HT-29 (cell line): Measurements from ENCODE around the gene SPAG16. TPM values are rescaled to one million over a fixed set of nuclear protein-coding genes. Genes with fewer than 3 reads are reported as not detected.
A peak's percentile ranks its signal among the peaks of the same experiment; 100 is the strongest.
"Not testable (repeated sequence)": the region's sequence is repeated elsewhere in the genome, so short reads cannot be mapped to it uniquely, and the experiment has no call there.

ENCODE experiments used
- DNase-seq: peaks from one replicate; pipeline ENCODE4 v3.0.0-alpha.2; 2015; ENCODE audit warnings: low spot score
- total RNA-seq: library from RNA; depleted of rRNA; stranded (reverse); fragments of >200 nt; shearing (Covaris generic); gene quantifications from 2 replicates; pipeline ENCODE4 v1.2.3, GENCODE V29; 2014

SPAG16 gene
- total RNA-seq, 1 experiment from 2014 or later: 16.2 TPM

DNA sequence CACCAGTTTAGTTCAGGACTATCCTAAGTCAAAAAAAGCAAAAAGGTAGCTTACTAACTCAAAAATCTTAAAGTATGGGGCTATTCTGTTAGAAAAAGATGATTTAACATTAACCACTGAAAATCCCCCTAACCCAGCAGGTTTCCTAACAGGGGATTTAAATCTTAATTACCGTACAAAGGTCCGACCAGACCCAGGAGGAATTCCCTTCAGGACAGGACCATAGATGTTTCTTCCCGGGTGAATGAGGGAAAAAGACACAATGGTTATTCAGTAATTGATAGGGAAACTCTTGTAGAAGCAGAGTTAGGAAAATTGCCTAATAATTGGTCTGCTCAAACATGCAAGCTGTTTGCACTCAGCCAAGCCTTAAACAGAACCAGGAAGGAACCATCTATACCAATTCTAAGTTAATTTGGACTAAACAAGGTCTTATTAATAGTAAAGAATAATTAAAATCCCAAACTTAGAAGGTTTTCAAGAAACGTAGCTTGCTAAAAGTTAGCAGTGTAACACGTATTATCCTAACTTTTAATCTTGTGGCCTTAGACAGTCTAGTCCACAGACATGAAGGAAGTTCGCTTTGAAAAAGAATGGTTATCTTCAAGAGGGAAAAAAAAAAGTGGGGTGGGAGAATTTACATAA is 124.3 kb downstream of the SPAG16 start:
- not testable (repeated sequence) for DNase-seq

DNA sequence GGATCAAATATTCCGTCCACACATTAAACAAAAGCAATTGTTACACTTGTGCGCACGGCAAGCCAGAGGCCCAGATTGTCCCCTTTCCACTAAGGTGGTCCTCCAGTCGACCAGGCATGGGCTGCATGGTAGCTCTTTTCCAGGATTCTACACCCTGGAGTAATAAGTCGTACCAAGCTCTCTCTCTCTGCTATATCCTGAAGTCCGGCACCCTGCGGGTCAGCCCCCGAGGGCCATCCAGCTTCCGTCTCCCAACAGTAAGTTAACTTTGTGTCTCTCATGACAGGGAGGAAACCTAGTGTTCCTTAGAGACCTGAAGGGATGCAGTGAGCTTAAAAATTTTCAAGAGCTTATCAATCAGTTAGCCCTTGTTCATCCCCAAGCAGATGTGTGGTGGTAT is 126.4 kb downstream of the SPAG16 start:
- DNase-seq: not testable (repeated sequence)

DNA sequence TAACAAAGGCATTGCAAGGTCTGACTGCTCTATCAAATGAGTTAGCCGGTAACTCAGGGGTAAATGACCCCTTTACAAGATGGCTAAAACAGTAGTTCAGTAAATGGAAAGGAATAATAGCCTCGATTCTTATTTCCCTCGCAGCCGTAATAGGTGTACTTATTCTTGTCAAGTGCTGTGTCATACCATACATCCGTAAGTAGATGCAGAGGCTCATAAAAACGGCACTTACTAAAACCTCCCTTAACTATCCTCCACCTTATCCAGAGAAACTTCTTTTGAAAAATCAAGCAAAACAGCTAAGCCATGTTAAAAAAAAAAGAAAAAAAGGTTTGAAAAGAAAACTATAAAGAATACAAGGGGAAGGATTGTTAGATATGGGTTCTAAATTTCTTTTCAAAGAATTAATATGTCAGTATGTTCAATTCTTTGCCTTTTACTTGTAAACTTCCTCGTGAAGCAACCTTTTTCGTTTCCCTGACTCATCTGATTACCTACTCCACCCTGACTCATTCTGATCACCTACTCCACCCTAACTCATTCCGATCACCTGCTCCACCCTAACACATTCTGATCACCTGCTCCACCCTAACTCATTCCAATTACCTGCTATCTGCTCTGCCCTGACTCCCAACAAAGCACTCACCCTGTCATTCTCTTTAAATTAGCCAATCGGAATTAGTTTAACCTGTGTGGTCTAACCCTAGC is 127.5 kb downstream of the SPAG16 start:
- DNase-seq: peak; percentile 85

DNA sequence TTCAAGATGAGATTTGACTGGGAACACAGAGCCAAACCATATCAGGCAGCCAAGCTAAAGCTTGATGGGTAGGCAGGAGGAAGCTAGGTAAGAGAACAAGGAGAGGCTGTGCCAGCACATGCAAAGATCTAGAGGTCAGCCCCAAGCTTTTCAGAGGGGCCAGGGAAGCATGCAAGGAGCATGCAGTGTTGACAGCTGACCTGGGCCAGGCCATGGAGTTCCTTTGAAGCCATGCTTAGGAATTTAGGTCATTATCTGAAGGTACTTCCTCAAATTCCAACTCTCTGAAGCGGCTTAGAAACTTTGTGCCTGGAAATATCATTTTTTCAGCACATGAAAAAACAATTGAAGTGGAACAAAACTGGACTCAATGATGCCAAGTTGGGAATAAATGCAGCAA is 130.8 kb downstream of the SPAG16 start:
- DNase-seq: no peak

DNA sequence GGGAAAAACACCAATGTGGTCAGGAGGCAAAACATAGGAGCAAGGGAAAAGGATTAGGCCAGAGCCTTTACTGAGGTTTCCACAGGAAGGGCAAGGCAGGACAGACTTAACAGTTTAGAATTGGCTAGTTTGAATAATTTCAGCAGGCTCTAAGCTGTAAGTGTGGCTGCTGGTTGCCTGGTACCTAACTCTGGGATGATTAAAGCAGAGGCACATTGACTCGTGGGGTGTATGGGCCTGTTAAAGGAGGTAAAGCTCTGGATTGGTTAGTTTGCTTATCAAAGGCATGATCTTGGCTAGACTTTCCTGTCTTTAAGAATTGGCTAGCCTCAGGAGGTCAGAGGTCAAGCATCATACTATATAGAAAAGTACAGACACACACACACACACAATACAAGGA is 132.6 kb downstream of the SPAG16 start:
- DNase-seq: no peak

DNA sequence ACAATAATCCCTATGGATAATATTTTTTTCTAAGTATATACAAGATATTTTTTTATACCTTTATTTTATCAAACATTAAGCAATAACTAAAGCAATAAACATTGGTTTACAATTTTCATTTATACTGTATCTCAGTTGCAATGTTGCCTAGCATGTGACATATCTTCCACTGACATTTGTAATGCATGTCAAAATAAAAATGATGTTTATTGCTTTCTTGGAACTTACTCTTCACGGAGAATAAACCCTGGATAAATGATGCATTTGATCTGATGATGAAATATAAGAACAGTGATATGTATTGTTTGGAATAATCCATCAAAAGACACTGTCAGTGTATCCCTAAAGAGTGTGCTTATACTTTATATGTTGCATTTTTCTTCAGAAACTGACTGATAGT is 135.7 kb downstream of the SPAG16 start:
- no peak for DNase-seq

DNA sequence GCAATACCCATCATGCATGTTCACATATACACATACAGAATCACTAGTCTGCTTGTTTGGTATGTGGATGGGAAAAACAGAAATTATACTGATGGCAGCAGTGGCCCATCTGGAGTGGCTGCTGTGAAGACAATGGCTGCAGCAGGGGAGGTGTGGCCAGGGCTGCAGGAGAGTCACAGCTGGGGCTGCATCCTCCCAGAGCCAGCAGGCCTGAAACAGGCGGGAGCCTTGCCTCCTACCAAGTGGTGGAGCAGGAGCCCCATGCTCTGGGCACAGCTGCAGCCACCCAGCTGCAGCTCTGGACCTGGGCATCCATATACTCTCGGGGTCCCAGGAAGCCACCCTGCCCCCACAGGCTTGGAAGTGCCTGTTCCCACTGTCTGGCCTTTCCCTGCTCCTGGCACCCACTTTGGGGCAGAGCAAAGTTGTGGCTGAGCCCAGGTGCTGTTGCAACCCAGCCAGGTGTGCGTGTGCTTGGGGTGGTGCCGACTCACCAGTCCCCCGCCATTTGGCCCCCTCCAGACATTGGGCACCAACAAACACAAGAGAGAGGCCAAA is 136.6 kb downstream of the SPAG16 start:
- DNase-seq: no peak

DNA sequence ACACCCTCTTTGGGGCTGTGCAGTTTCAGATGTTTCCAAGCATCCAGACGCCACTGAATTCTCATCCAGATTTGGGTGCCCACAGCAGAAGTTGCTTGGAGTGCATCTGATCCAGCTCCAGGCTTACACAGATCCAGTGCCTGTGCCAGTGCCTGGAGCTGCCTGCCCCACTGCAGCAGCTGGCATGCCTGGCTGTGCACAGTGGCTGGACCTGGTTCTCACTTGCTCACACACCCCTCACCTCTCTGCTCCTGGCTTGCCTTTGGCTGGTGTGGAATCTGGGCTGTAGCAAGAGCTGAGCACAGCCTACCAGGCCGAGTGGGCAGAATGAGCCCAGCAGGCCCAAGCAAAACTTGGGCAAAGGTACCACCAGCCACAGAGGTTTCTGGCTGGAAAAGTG is 137.9 kb downstream of the SPAG16 start:
- no peak for DNase-seq

DNA sequence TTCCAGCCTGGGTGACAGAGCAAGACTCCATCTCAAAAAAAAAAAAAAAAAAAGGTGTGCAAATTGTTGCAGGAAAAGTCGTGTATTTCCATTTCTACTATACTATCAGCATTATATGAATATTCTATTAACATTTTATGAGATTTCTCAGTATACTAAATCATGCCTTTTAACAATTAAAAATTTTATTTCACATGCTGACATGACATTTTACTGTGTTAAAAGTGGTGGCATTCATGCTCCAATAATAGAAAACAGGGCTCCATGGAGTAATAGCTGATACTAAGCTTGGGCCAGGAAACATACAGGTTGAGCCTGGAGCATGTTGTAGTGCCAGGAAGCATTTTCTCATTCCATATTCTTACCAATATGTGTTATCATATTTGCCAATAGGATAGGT is 141.4 kb downstream of the SPAG16 start:
- no peak for DNase-seq

DNA sequence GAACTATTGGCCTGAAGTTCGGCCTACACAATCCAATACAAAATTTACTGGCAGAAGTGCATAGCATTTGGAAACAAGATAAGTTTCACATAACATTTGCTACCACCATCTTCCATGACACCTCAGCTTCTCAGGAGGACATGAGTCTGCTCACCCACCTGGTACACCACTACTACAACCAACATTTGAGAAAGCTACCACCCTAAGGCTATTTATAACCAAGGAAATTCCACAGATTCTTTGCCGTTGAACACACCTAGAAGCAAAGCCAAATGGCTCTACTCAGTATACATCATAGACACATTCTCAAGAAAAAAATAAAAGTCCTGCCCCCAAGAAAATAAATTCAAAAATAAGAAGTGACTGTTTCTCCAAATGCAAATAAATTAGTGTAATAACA is 145.3 kb downstream of the SPAG16 start:
- DNase-seq: no peak

DNA sequence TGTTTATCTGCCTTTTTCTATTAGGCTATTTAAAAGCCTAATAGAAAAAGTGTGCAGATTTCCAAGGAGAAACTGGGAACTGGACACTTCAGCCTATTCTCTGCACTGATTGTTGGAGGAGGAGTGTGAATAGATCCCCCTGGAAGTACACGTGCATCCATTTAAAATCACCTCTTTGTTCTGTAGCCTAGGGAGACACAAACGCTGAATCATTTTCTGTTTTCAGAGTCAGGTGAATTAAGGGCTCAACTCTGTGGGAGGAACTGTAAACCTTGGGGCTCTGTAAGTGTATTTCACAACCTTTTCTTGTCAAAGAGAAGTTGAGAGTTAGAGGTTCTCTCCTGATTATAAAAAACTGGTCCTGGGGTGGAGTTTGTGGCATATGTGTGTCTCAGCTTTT is 159.7 kb downstream of the SPAG16 start:
- no peak for DNase-seq

DNA sequence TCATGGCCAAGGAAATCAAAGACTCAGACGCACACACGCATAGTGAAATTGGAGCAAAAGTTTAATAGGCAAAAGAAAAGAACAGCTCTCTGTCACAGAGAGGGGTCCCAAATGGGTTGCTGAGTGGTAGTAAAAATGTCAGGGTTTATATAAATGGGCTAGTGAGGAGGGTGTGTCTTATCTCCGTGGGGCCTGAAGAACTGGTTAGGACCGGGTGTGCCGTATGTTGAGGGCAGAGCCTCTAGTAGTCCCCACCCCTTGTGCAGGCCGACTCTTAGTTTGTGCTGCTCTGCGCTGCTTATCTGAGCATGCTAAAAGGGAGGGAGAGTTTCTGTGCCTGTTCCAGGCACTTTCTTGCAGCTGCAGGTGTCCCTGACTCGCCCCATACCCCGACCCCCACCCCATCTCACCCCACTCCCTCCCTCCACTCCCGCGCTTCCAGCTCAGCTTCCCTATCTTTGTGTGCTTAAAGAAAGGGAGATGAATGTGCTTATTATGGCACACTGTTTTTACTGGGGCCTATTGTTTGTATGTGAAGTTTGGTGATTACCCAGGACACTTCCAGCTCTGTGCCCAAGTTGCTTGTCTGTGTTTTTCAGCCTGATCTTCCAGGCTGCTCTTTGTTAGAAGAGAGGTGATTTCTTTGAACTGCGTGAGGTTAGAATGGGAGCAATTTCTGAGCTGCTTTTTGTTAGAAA is 167.4 kb downstream of the SPAG16 start:
- peak; percentile 61 for DNase-seq

DNA sequence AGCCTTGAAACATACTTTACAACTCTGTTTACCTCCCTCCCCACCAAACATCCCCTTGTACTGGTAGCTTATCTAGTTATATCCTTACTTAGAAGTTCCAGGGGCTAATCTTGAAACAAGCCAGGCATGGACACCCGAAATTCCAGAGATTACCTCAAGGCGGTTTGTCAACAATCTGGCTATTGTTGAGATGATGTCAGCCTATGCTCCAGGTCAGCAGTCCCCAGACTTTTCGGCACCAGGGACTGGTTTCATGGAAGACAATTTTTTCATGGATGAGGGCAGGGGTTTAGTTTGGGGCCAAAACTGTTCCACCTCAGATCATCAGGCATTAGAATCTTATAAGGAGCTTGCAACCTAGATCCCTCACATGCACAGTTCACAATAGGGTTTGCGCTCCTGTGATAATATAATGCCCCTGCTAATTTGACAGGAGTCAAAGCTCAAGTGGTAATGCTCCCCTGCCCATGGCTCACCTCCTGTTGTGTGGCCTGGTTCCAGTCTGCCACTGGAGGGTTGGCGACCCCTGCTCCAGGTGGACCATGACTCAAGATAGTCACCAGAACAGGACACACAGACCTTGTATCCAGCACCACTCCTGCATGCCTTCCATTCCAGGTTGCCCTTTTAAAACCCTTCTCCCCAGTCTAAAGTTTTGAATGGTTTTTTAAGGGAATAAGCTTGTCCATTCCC is 171.2 kb downstream of the SPAG16 start:
- no peak for DNase-seq

DNA sequence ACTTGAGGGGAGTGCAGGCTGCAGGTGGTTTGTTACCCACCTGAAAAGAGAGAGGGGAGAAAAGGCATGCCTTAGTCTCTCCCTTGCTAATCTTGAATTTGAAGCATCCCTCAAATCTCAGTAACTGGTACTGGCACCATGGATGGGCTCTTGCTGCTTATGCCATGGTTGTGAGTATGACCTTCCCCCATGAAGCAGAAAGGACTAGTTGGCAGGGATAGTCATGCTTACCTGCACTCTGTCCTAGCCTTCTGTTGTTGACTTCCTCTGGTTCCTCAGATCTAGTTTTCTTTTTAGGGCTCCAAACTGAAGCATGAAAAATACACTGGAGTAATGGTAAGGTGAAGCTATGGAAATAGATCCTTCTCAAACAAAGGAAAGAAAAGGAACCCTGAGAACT is 191.2 kb downstream of the SPAG16 start:
- DNase-seq: no peak

DNA sequence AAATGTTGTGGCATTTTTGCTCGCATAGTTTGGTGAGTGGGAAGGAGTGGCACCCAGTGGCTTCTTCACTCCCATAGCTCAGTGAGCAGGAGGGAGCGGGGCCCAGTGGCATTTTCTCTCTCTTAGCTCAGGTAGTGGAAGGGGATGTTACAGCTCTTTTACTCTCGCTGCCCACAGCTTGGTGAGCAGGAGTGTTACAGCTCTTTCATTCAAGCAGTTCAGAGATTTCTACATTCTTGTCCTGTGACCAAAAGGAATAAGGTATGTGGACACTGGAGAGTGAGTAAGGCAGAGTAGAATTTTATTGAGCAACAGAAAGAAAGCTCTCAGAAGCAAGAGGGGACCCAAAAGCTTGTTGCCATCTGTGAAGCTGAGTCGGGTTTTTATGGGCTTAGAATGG is 192.4 kb downstream of the SPAG16 start:
- DNase-seq: no peak

DNA sequence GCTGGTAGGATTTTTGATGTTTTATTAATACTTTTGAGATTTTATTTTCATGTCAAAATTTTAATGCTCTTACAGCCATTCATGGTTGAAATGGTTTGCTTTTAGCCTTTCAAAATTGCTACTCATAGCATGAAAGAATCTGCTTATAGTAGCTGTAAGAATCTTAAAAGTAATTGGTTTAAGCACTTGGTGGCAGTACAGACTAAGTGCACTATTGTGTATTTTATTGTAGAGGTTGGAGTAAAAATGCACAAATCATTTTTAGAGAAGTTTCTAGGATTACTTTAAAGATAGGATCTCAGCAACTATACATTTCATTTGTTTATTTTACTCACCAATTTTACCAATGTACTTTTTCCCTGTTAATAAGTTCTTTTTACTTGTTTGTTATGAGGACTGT is 205.8 kb downstream of the SPAG16 start:
- DNase-seq: peak; percentile 32

DNA sequence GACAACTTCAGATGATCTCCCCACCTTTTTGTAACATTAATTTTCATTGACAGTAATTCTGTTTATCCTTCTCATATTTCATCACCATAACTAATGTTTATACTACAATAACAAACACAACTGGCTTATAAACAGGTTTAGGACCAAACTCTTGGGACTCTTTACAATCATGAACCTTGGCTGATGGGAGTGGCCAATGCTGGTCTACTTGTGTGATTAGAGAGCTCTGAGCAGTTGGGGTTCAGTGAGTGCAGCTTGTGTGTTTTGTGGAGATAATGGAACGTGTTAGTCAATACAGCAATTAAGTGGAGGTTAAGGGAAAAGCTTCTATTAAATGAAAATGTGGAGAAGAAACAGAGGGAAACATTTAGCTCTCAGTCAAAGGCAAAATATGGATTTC is 207.1 kb downstream of the SPAG16 start:
- no peak for DNase-seq

DNA sequence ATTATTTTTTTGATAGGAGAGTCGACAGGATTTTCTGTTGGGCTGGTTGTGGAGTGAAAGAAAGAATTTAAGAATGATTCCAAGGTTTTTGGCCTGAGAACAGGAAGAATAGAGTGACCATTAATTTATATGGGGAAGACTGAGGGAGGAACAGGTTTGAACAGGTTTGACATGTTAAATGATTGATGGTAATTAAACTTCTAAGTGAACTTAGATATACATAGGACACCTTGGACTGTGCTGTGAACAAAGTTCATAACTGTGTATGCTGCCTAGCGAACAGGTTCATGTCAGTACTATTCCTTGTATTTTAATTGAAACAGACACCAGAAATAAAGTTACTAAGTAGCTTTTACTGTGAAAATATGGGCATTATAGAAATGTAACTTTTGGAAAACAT is 212.0 kb downstream of the SPAG16 start:
- peak; percentile 29 for DNase-seq

DNA sequence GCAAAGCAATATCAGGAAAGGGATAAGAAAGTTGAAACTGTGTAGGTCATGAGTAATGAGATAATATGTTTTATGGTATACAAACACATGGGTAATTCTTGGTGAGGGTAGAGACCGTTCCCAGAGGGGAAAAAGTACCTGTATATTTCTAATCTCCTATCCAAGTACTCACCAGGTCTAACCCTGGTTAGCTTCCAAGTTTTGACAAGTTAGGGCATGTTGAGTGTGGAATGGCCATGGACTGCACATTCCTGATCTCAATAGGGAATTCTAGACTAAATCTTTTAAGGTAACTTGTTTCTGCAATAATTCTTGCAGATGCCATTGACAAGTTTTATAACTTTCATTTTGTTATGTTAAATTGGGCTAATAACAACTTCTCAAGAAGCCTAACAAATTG is 216.6 kb downstream of the SPAG16 start:
- DNase-seq: no peak

DNA sequence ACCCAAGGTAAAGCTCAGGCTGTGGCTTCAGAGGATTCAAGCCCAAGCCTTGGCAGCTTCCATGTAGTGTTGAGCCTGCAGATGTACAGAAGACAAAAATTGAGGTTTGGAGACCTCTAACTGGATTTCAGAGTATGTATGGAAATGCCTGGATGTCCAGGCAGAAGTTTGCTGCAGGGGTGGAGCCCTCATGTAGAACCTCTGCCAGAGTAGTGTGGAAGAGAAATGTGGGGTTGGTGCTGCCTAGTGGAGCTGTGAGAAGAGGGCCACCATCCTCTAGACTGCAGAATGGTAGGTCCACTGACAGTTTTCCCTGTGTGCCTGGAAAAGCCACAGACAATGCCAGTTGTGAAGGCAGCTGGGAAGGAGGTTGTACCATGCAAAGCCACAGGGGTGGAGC is 239.9 kb downstream of the SPAG16 start:
- no peak for DNase-seq

DNA sequence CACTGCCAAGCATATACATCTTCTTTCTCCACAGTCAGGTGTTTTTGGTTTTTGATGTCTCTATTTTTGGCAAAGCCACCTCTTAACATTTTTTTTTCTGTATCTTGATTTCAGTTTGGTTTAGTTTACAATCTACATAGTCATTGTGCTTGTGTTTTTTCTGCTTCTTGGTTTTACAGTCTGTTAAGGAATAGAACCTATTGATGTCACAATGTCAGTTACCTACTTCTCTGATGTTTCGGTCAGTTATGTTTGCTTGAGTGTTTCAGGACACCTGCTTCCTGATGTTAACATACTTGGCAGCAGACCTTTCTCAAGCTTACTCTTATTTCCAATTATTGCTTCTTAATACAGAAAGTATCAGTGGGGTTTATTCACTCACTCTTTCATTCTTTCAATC is 253.3 kb downstream of the SPAG16 start:
- DNase-seq: no peak

DNA sequence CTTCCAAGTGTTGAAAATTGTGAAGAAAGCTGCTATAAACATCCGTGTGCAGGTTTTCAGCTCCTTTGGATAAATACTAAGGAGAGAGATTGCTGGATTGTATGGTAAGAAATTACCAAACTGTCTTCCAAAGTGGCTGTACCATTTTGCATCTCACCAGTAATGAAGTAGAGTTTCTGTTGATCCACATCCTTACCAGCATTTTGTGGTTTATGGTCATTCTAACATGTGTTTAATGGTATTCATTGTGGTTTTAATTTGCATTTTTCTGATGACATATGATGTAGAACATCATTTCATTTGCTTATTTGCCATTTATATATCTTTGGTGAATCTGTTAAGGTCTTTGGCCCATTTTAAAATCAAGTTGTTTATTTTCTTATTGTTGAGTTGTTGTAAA is 260.7 kb downstream of the SPAG16 start:
- no peak for DNase-seq
